Neural crest cell (in vitro differentiated cells): ENCODE measurements around the gene CATSPERZ. TPM values are rescaled to one million over a fixed set of nuclear protein-coding genes. Genes with fewer than 3 reads are reported as not detected.

Source experiments
- DNase-seq: peaks from one replicate; pipeline ENCODE4 v3.0.0; 2021; ENCODE audit warnings: low read depth, mixed read lengths, low spot score
- H3K27ac Mint-ChIP-seq: one replicate; pipeline ENCODE4 v1.8.0; 2021; ENCODE audit warnings: mild to moderate bottlenecking, mixed read lengths; ENCODE audit not compliant: unreplicated experiment
- H3K27me3 Mint-ChIP-seq: 2 replicates; pipeline ENCODE4 v1.8.0; 2021; ENCODE audit warnings: low read depth, mild to moderate bottlenecking, mixed read lengths
- H3K36me3 Mint-ChIP-seq: 2 replicates; pipeline ENCODE4 v1.8.0; 2021; ENCODE audit warnings: low read depth, mild to moderate bottlenecking, mixed read lengths
- H3K4me1 Mint-ChIP-seq: 2 replicates; pipeline ENCODE4 v1.8.0; 2021; ENCODE audit warnings: mixed read lengths
- H3K4me3 Mint-ChIP-seq: one replicate; pipeline ENCODE4 v1.8.0; 2021; ENCODE audit warnings: mild to moderate bottlenecking, mixed read lengths
- H3K9me3 Mint-ChIP-seq: 2 replicates; pipeline ENCODE4 v1.8.0; 2021; ENCODE audit warnings: mixed read lengths
- total RNA-seq: library from RNA; stranded (reverse); gene quantifications from 2 replicates; pipeline ENCODE4 v1.2.1, GENCODE V29; 2021
- TF ChIP-seq, protein P1 (sequence below): fragments of 200-600 bp; sonication (generic); conservative IDR thresholded peaks from 2 replicates; pipeline ENCODE4 v1.5.0; 2021; ENCODE audit warnings: antibody characterized with exemption, mild to moderate bottlenecking

CATSPERZ gene
- total RNA-seq, 1 donor from 2014 or later = not detected

DNA sequence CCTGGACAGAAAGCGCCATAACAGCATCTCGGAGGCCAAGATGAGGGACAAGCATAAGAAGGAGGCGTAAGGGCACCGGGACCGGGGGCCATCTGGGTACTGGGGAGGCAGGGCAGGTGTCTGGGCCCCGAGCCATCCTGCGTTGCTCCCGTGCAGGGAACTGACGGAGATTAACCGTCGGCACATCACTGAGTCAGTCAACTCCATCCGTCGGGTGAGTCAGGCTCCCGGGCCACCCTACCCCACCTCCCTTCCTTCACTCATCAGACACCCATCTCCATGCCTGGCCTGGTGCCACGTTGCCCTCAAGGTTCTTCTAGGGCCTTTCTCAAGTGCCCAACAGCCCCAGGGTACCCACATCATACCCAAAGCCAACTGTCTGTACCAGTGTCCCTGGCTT is 33.8 kb upstream of the CATSPERZ start:
- Mint-ChIP-seq H3K4me3 (peak overlapping the region; percentile 67), H3K27me3 (peaks cover 7% of the 10 kb centered on the region), H3K36me3 (peaks cover 5% of the 10 kb centered on the region), H3K27ac (no peak overlapping the region), H3K9me3 (no peaks in the 10 kb centered on the region), H3K4me1 (peaks cover 25% of the 10 kb centered on the region)
- DNase-seq = no peak
- TF ChIP-seq, protein P1, sequence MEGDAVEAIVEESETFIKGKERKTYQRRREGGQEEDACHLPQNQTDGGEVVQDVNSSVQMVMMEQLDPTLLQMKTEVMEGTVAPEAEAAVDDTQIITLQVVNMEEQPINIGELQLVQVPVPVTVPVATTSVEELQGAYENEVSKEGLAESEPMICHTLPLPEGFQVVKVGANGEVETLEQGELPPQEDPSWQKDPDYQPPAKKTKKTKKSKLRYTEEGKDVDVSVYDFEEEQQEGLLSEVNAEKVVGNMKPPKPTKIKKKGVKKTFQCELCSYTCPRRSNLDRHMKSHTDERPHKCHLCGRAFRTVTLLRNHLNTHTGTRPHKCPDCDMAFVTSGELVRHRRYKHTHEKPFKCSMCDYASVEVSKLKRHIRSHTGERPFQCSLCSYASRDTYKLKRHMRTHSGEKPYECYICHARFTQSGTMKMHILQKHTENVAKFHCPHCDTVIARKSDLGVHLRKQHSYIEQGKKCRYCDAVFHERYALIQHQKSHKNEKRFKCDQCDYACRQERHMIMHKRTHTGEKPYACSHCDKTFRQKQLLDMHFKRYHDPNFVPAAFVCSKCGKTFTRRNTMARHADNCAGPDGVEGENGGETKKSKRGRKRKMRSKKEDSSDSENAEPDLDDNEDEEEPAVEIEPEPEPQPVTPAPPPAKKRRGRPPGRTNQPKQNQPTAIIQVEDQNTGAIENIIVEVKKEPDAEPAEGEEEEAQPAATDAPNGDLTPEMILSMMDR = no peak

DNA sequence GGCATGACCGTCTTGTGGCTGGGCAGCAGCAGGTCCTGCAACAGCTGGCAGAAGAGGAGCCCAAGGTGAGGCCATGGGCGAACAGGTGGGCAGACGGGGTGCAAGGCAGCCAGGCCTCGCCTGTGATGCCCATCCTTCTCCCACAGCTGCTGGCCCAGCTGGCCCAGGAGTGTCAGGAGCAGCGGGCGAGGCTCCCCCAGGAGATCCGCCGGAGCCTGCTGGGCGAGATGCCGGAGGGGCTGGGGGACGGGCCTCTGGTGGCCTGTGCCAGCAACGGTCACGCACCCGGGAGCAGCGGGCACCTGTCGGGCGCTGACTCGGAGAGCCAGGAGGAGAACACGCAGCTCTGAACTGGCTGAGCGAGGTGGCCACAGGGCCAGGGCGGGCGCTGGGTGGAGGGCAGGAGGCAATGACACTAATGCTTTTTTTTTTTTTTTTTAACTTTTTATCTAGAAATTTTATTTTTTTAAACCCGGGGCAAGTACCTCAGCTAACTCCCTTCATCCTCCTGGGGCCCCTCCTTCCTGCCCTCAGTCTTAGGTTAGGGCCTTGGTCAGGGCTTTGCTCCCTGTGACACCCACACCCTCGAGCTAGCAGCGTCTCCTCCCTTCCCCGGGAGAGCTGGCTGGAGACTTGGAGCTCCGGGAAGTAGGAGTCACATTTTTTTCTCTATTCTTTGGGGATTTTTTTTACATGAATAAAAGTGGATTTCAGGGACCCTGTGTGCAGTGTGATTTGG is 32.8 kb upstream of the CATSPERZ start:
- no peaks in the 10 kb centered on the region for H3K9me3 Mint-ChIP-seq
- peaks cover 31% of the 10 kb centered on the region for H3K4me1 Mint-ChIP-seq
- TF ChIP-seq, protein P1 = no peak
- no peak for DNase-seq
- peaks cover 7% of the 10 kb centered on the region for H3K27me3 Mint-ChIP-seq
- peaks cover 5% of the 10 kb centered on the region for H3K36me3 Mint-ChIP-seq
- H3K4me3 Mint-ChIP-seq = peak overlapping the region; percentile 68
- H3K27ac Mint-ChIP-seq = no peak overlapping the region

DNA sequence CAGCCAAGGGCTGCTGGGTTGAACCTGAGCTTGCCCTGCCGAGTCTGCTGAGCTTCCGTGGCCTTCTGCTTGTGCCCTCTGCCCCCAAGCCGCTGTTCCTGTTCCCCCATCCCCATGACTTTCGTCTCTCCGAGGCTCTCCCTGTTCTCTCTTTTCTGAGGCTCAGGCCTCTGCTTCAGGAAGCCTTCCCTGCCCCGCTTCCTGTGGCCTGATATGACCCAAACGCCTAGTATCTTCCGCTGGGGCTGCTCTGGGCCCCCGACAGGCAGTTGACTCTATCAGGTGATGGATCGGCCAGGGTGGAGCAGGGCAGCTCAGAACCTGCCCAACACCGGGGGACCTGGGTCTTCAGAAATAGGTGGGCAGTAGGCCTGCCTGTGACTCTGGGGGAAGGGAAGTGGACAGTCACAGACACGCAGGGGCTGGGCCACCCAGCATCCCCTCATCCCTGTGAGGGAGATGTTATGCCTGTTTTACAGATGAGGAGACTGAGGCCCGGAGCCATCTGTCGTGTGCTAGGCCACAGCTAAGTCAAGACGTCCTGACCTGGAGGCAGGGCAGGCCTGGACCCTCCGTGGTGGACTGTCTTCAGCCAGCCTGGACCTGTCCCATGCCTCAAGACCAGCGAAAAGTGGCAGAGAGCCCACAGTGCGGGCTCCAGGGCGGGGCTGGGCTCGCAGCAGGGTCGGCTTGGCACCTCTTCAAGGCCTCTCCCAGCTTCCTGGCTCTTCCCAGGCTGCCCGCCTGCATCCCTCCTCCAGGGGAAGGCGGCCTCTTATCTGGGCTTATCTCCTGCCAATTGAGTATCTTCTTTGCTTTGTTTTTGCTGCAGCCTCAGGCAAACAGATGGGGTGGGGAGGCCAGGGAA is 31.9 kb upstream of the CATSPERZ start:
- no peak for DNase-seq
- Mint-ChIP-seq H3K4me1 (peaks cover 26% of the 10 kb centered on the region), H3K27ac (peak overlapping the region; percentile 92), H3K4me3 (peak overlapping the region; percentile 85), H3K27me3 (peaks cover 7% of the 10 kb centered on the region), H3K9me3 (no peaks in the 10 kb centered on the region), H3K36me3 (peaks cover 3% of the 10 kb centered on the region)
- TF ChIP-seq, protein P1 = no peak

DNA sequence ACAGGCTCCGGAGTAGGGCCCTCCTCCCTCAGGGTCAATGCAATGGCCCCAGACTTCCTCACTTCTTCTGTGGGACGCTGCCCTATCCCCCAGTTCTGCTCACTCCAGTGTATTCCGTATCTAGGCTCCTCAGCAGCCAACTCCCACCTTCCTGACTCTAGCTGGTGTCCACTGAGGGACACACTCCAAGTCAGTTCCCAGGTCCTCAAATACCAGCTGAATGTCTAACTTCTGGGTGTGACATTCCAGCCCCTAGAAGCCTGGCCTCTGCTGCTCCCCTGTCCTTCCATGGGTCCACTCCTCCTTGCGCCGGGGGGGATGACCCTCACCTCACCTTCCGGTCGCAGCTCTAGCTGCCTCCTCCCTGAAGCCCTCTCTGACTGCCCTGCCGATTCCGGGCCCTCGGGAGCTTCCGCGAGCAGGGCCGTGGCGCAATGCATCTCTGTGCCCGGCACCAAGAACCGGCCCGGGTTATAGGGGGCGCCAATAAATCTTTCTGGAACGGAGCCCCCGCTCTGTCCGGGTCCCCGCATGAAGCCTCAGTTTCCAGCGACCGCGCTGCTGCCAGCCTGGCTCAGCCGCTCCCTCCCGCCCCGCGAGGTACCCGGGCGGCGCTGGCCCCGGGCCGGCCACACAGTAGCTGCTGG is 31.1 kb upstream of the CATSPERZ start:
- H3K27me3 Mint-ChIP-seq = peaks cover 7% of the 10 kb centered on the region
- H3K4me1 Mint-ChIP-seq = peaks cover 22% of the 10 kb centered on the region
- H3K36me3 Mint-ChIP-seq = peaks cover 3% of the 10 kb centered on the region
- DNase-seq = peak; percentile 14
- no peaks in the 10 kb centered on the region for H3K9me3 Mint-ChIP-seq
- TF ChIP-seq, protein P1 = no peak
- H3K27ac Mint-ChIP-seq = peak overlapping the region; percentile 92
- peak overlapping the region; percentile 85 for H3K4me3 Mint-ChIP-seq

DNA sequence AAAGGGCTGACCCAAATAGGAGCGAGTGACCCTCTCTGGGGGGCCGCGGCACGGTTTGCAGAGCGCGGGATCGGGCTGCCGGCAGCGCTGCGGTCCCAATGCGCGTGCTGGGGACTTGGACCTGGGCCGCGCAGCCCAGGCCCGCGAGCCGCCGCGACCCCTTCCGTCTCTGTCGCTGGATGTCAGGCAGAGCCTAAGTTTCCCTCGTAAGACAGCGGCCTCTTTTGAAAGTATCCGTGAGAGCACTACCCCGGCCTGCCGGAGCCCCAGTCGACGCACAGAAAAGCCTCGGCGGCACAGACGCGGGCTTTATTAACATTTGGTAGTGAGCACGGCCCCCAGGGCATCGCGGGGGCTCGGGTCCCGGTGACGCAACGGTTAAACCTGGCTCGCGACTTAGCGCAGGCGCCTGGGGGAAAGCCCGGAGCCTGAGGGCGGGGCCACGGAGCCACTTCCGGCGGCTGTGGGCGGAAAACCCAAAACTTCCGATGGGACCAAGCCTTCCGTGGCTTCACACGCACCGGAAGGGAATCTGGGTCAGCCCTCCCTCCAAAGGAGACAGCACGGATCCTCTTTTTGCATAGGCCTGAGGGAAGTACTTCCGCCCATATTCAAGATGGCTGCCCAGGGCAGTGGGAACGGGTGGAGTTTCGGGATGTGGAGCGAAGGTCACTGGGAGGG is 30.5 kb upstream of the CATSPERZ start:
- H3K4me1 Mint-ChIP-seq = peaks cover 22% of the 10 kb centered on the region
- DNase-seq = peak; percentile 96
- peak overlapping the region; percentile 99 for H3K4me3 Mint-ChIP-seq
- H3K27me3 Mint-ChIP-seq = peaks cover 7% of the 10 kb centered on the region
- H3K27ac Mint-ChIP-seq = peak overlapping the region; percentile 100
- H3K36me3 Mint-ChIP-seq = peaks cover 3% of the 10 kb centered on the region
- TF ChIP-seq, protein P1 = no peak
- H3K9me3 Mint-ChIP-seq = no peaks in the 10 kb centered on the region
